ENCODE results near the gene HAVCR2. TPM values are rescaled to one million over a fixed set of nuclear protein-coding genes. Genes with fewer than 3 reads are reported as not detected.
A peak's percentile ranks its signal among the peaks of the same experiment; 100 is the strongest.

HAVCR2 gene
- total and polyA plus RNA-seq, 9 of the 15 experiments (the other 6 are each of a cell fraction or from before 2014, with no cell fraction given): 0.04 to 0.11 (median 0.06) TPM; not detected in 5

GRCh38 chr5:157148734-157149615, 40.1 kb upstream of the HAVCR2 start (continued):
- TF ChIP-seq ZNF592 (IDR thresholded peaks at IDR 0.05): no peak
- TF ChIP-seq YY1 (IDR thresholded peaks at IDR 0.05; ENCODE audit: borderline replicate concordance in 1 of 3, control insufficient read depth in 1 of 3, extremely low read depth in 1 of 3, insufficient read depth in 3 of 3, insufficient read length in 1 of 3, insufficient replicate concordance in 2 of 3, low read depth in 1 of 3, low read length in 2 of 3): peak in 1 of 3 experiments; percentile 12
- no peak for TF ChIP-seq ZKSCAN1 (IDR thresholded peaks at IDR 0.05; ENCODE audit: low read depth, low read length)
- no peak for TF ChIP-seq ZNF76 (CRISPR knock-in tag; IDR thresholded peaks at IDR 0.05; ENCODE audit: borderline replicate concordance)
- TF ChIP-seq KLF16 (IDR thresholded peaks at IDR 0.05): peak; percentile 65
- TF ChIP-seq, protein P1, sequence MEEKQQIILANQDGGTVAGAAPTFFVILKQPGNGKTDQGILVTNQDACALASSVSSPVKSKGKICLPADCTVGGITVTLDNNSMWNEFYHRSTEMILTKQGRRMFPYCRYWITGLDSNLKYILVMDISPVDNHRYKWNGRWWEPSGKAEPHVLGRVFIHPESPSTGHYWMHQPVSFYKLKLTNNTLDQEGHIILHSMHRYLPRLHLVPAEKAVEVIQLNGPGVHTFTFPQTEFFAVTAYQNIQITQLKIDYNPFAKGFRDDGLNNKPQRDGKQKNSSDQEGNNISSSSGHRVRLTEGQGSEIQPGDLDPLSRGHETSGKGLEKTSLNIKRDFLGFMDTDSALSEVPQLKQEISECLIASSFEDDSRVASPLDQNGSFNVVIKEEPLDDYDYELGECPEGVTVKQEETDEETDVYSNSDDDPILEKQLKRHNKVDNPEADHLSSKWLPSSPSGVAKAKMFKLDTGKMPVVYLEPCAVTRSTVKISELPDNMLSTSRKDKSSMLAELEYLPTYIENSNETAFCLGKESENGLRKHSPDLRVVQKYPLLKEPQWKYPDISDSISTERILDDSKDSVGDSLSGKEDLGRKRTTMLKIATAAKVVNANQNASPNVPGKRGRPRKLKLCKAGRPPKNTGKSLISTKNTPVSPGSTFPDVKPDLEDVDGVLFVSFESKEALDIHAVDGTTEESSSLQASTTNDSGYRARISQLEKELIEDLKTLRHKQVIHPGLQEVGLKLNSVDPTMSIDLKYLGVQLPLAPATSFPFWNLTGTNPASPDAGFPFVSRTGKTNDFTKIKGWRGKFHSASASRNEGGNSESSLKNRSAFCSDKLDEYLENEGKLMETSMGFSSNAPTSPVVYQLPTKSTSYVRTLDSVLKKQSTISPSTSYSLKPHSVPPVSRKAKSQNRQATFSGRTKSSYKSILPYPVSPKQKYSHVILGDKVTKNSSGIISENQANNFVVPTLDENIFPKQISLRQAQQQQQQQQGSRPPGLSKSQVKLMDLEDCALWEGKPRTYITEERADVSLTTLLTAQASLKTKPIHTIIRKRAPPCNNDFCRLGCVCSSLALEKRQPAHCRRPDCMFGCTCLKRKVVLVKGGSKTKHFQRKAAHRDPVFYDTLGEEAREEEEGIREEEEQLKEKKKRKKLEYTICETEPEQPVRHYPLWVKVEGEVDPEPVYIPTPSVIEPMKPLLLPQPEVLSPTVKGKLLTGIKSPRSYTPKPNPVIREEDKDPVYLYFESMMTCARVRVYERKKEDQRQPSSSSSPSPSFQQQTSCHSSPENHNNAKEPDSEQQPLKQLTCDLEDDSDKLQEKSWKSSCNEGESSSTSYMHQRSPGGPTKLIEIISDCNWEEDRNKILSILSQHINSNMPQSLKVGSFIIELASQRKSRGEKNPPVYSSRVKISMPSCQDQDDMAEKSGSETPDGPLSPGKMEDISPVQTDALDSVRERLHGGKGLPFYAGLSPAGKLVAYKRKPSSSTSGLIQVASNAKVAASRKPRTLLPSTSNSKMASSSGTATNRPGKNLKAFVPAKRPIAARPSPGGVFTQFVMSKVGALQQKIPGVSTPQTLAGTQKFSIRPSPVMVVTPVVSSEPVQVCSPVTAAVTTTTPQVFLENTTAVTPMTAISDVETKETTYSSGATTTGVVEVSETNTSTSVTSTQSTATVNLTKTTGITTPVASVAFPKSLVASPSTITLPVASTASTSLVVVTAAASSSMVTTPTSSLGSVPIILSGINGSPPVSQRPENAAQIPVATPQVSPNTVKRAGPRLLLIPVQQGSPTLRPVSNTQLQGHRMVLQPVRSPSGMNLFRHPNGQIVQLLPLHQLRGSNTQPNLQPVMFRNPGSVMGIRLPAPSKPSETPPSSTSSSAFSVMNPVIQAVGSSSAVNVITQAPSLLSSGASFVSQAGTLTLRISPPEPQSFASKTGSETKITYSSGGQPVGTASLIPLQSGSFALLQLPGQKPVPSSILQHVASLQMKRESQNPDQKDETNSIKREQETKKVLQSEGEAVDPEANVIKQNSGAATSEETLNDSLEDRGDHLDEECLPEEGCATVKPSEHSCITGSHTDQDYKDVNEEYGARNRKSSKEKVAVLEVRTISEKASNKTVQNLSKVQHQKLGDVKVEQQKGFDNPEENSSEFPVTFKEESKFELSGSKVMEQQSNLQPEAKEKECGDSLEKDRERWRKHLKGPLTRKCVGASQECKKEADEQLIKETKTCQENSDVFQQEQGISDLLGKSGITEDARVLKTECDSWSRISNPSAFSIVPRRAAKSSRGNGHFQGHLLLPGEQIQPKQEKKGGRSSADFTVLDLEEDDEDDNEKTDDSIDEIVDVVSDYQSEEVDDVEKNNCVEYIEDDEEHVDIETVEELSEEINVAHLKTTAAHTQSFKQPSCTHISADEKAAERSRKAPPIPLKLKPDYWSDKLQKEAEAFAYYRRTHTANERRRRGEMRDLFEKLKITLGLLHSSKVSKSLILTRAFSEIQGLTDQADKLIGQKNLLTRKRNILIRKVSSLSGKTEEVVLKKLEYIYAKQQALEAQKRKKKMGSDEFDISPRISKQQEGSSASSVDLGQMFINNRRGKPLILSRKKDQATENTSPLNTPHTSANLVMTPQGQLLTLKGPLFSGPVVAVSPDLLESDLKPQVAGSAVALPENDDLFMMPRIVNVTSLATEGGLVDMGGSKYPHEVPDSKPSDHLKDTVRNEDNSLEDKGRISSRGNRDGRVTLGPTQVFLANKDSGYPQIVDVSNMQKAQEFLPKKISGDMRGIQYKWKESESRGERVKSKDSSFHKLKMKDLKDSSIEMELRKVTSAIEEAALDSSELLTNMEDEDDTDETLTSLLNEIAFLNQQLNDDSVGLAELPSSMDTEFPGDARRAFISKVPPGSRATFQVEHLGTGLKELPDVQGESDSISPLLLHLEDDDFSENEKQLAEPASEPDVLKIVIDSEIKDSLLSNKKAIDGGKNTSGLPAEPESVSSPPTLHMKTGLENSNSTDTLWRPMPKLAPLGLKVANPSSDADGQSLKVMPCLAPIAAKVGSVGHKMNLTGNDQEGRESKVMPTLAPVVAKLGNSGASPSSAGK (IDR thresholded peaks at IDR 0.05): peak; percentile 35; the same call in 1 of the 2 replicates

Measured in K562 (cell line).